ENCODE results near the gene NRP1.
"Not testable (repeated sequence)": the region's sequence is repeated elsewhere in the genome, so short reads cannot be mapped to it uniquely, and the experiment has no call there.

The NRP1 gene

GRCh38 chr10:33334153-33334804, at the start of gene NRP1:
TSS of gene NRP1 (minus strand) at chr10:33334667. CDS start at chr10:33334382, 285 bp downstream.
- H3K27me3 Mint-ChIP-seq: peaks cover 95% of the 10 kb centered on the region
- peaks cover 42% of the 10 kb centered on the region for H3K4me1 Mint-ChIP-seq
- DNase-seq: peak; percentile 18 to 33
- H3K27ac Mint-ChIP-seq: peak within 1 kb of the TSS; percentile 43 to 79
- H3K9me3 Mint-ChIP-seq: no peaks in the 10 kb centered on the region
- H3K4me3 Mint-ChIP-seq: peak within 1 kb of the TSS; percentile 81 to 87
- peak; percentile 37 for ATAC-seq

GRCh38 chr10:33384201-33384600, 49.7 kb upstream of the NRP1 start:
- H3K27ac Mint-ChIP-seq, H3K4me1 Mint-ChIP-seq, ATAC-seq, H3K9me3 Mint-ChIP-seq, H3K4me3 Mint-ChIP-seq, DNase-seq: not testable (repeated sequence)
- H3K27me3 Mint-ChIP-seq: peaks cover 42% of the 10 kb centered on the region

- no peak overlapping the region for H3K27ac Mint-ChIP-seq
- no peaks in the 10 kb centered on the region for H3K9me3 Mint-ChIP-seq
- H3K27me3 Mint-ChIP-seq: peaks cover 42% of the 10 kb centered on the region
- no peak for DNase-seq
- H3K4me1 Mint-ChIP-seq: peaks cover 4% of the 10 kb centered on the region
- H3K4me3 Mint-ChIP-seq: no peak overlapping the region
- ATAC-seq: no peak
Observed at GRCh38 chr10:33382921-33383713, 48.6 kb upstream of the NRP1 start.

GRCh38 chr10:33382216-33382600, 47.7 kb upstream of the NRP1 start:
- peaks cover 44% of the 10 kb centered on the region for H3K27me3 Mint-ChIP-seq
- ATAC-seq (no peak), DNase-seq (no peak)
- H3K4me3 Mint-ChIP-seq: no peak overlapping the region
- H3K4me1 Mint-ChIP-seq: peaks cover 13% of the 10 kb centered on the region
- no peak overlapping the region for H3K27ac Mint-ChIP-seq
- no peaks in the 10 kb centered on the region for H3K9me3 Mint-ChIP-seq

- H3K27ac Mint-ChIP-seq: no peak overlapping the region
Observed at GRCh38 chr10:33381451-33382215, 47.2 kb upstream of the NRP1 start.

GRCh38 chr10:33377658-33378025, 43.2 kb upstream of the NRP1 start:
- peak; percentile 37 for ATAC-seq
- peaks cover 19% of the 10 kb centered on the region for H3K27me3 Mint-ChIP-seq

More at GRCh38 chr10:33381451-33382215, 47.2 kb upstream of the NRP1 start:
- Mint-ChIP-seq H3K4me1 (peaks cover 17% of the 10 kb centered on the region), H3K9me3 (no peaks in the 10 kb centered on the region), H3K27me3 (peaks cover 44% of the 10 kb centered on the region), H3K4me3 (no peak overlapping the region)
- DNase-seq (no peak), ATAC-seq (no peak)

GRCh38 chr10:33376976-33377657, 42.6 kb upstream of the NRP1 start:
- H3K27ac Mint-ChIP-seq: peak overlapping the region in 1 of 2 donors; percentile 44
- H3K4me1 Mint-ChIP-seq: peaks cover 17% of the 10 kb centered on the region
- no peak for DNase-seq
- peak; percentile 46 for ATAC-seq
- H3K27me3 Mint-ChIP-seq: peaks cover 13% of the 10 kb centered on the region
- H3K9me3 Mint-ChIP-seq: no peaks in the 10 kb centered on the region
- H3K4me3 Mint-ChIP-seq: no peak overlapping the region

More at GRCh38 chr10:33377658-33378025, 43.2 kb upstream of the NRP1 start:
- no peak for DNase-seq
- peak overlapping the region; percentile 44 to 76 for H3K27ac Mint-ChIP-seq
- no peak overlapping the region for H3K4me3 Mint-ChIP-seq
- peaks cover 17% of the 10 kb centered on the region for H3K4me1 Mint-ChIP-seq
- no peaks in the 10 kb centered on the region for H3K9me3 Mint-ChIP-seq

- no peak for DNase-seq
- Mint-ChIP-seq H3K27ac (peak overlapping the region in 1 of 2 donors; percentile 52), H3K4me1 (peaks cover 17% of the 10 kb centered on the region), H3K27me3 (peaks cover 7% of the 10 kb centered on the region), H3K4me3 (no peak overlapping the region), H3K9me3 (no peaks in the 10 kb centered on the region)
- ATAC-seq: no peak
Observed at GRCh38 chr10:33376476-33376875, 42.0 kb upstream of the NRP1 start.

- Mint-ChIP-seq H3K9me3 (peaks cover 7 to 8% of the 10 kb centered on the region in 2 donors), H3K4me1 (peaks cover 15% of the 10 kb centered on the region), H3K27ac (no peak overlapping the region), H3K4me3 (no peak overlapping the region), H3K27me3 (peaks cover 18% of the 10 kb centered on the region)
- ATAC-seq (no peak), DNase-seq (no peak)
Observed at GRCh38 chr10:33373263-33373662, 38.8 kb upstream of the NRP1 start.

GRCh38 chr10:33371234-33371633, 36.8 kb upstream of the NRP1 start:
- Mint-ChIP-seq H3K27me3 (peaks cover 18% of the 10 kb centered on the region), H3K4me3 (no peak overlapping the region), H3K9me3 (peaks cover 10 to 14% of the 10 kb centered on the region in 2 donors), H3K4me1 (peaks cover 2% of the 10 kb centered on the region), H3K27ac (no peak overlapping the region)
- no peak for DNase-seq
- ATAC-seq: no peak

- peaks cover 10 to 17% of the 10 kb centered on the region in 2 donors for H3K9me3 Mint-ChIP-seq
- H3K27me3 Mint-ChIP-seq: peaks cover 18% of the 10 kb centered on the region
- ATAC-seq (no peak), DNase-seq (no peak)
- H3K27ac Mint-ChIP-seq: no peak overlapping the region
- H3K4me1 Mint-ChIP-seq: peaks cover 10% of the 10 kb centered on the region
- no peak overlapping the region for H3K4me3 Mint-ChIP-seq
Observed at GRCh38 chr10:33370434-33370930, 36.0 kb upstream of the NRP1 start.

GRCh38 chr10:33368086-33368485, 33.6 kb upstream of the NRP1 start:
- DNase-seq: no peak
- H3K4me1 Mint-ChIP-seq: peaks cover 17% of the 10 kb centered on the region
- H3K27ac Mint-ChIP-seq: no peak overlapping the region
- H3K9me3 Mint-ChIP-seq: peaks cover 10 to 17% of the 10 kb centered on the region in 2 donors
- no peak overlapping the region for H3K4me3 Mint-ChIP-seq
- peaks cover 18% of the 10 kb centered on the region for H3K27me3 Mint-ChIP-seq
- ATAC-seq: no peak

GRCh38 chr10:33365871-33366411, 31.5 kb upstream of the NRP1 start:
- H3K9me3 Mint-ChIP-seq: peaks cover 10 to 17% of the 10 kb centered on the region in 2 donors
- peak overlapping the region in 1 of 2 donors; percentile 95 for H3K27ac Mint-ChIP-seq
- H3K4me3 Mint-ChIP-seq: no peak overlapping the region
- H3K27me3 Mint-ChIP-seq: peaks cover 16% of the 10 kb centered on the region
- ATAC-seq: peak; percentile 99
- peaks cover 17% of the 10 kb centered on the region for H3K4me1 Mint-ChIP-seq
- peak; percentile 17 to 50 for DNase-seq

GRCh38 chr10:33365301-33365700, 30.8 kb upstream of the NRP1 start:
- Mint-ChIP-seq H3K4me1 (peaks cover 17% of the 10 kb centered on the region), H3K27ac (peak overlapping the region; percentile 95 to 98), H3K27me3 (peaks cover 11% of the 10 kb centered on the region), H3K4me3 (no peak overlapping the region), H3K9me3 (peaks cover 10 to 20% of the 10 kb centered on the region in 2 donors)
- DNase-seq (peak in 1 of 2 donors; percentile 2), ATAC-seq (peak; percentile 28)

GRCh38 chr10:33363106-33363505, 28.6 kb upstream of the NRP1 start:
- peaks cover 10 to 20% of the 10 kb centered on the region in 2 donors for H3K9me3 Mint-ChIP-seq
- H3K27ac Mint-ChIP-seq: no peak overlapping the region
- H3K27me3 Mint-ChIP-seq: peaks cover 8% of the 10 kb centered on the region
- ATAC-seq (no peak), DNase-seq (no peak)
- H3K4me3 Mint-ChIP-seq: no peak overlapping the region
- peaks cover 17% of the 10 kb centered on the region for H3K4me1 Mint-ChIP-seq

All from stimulated activated naive CD8-positive, alpha-beta T cell treated with anti-CD3 and anti-CD28 coated beads, Interleukin-15, amount 100 ng/mL, for 72 hours (primary cell).